H1 (cell line): Measurements from ENCODE around the gene MYO5A. TPM values are rescaled to one million over a fixed set of nuclear protein-coding genes. Genes with fewer than 3 reads are reported as not detected.

Source experiments
- CTCF ChIA-PET: fragments of 300-600 bp; sonication (Branson Sonifier 250); formaldehyde crosslinking; loops from one replicate; lab custom pipeline; 2021; ENCODE audit not compliant: partially characterized antibody; lab: Charles Lee
- POLR2A ChIA-PET: fragments of 300-600 bp; sonication (Branson Sonifier 250); formaldehyde crosslinking; loops from one replicate; lab custom pipeline; 2021; ENCODE audit warnings: inconsistent platforms; ENCODE audit not compliant: partially characterized antibody; lab: Charles Lee
- DNase-seq, 2 experiments: peaks; one replicate each; pipeline versions ENCODE4 v3.0.0 to v3.0.0-alpha.2; 2010 to 2022; ENCODE audit warnings: low spot score in 2 of 2, low read depth in 1 of 2, mixed read lengths in 1 of 2
- FAIRE-seq: peaks from 2 replicates; lab custom pipeline; 2011; peaks lifted over from hg19 to GRCh38; lab: Jason Lieb, UNC
- H2AFZ ChIP-seq: 2 replicates; pipeline ENCODE4 v1.8.1; 2012; ENCODE audit warnings: low read length, inconsistent platforms
- H2AK5ac ChIP-seq: 2 replicates; pipeline ENCODE4 v1.6.1; 2013; ENCODE audit warnings: low read depth, low read length
- H2BK120ac ChIP-seq: replicated peaks from 2 replicates; pipeline ENCODE3; 2013; ENCODE audit warnings: low read depth, low read length, inconsistent platforms
- H2BK12ac ChIP-seq: 2 replicates; pipeline ENCODE4 v1.6.1; 2013; ENCODE audit warnings: low read depth, low read length
- H2BK15ac ChIP-seq: 2 replicates; pipeline ENCODE4 v1.6.1; 2013; ENCODE audit warnings: low read length
- H2BK20ac ChIP-seq: 2 replicates; pipeline ENCODE4 v1.6.1; 2013; ENCODE audit warnings: low read length
- H2BK5ac ChIP-seq: 2 replicates; pipeline ENCODE4 v1.6.1; 2013; ENCODE audit warnings: low read depth, low read length
- H3K14ac ChIP-seq: 2 replicates; pipeline ENCODE4 v1.6.1; 2013; ENCODE audit warnings: inconsistent platforms; ENCODE audit not compliant: insufficient read length
- H3K18ac ChIP-seq: 2 replicates; pipeline ENCODE4 v1.6.1; 2013; ENCODE audit warnings: low read length; ENCODE audit errors: extremely low read depth
- H3K23ac ChIP-seq: 2 replicates; pipeline ENCODE4 v1.6.1; 2013; ENCODE audit warnings: inconsistent platforms; ENCODE audit not compliant: insufficient read length
- H3K23me2 ChIP-seq: 2 replicates; pipeline ENCODE4 v1.6.1; 2013; ENCODE audit warnings: low read depth, low read length
- H3K27ac ChIP-seq: 2 replicates; pipeline ENCODE4 v1.6.1; 2011; ENCODE audit warnings: low read depth, low read length, inconsistent platforms
- H3K27me3 ChIP-seq, 4 experiments: replicated peaks in 1 of 4; 1 replicate in 1 of 4; 2 replicates in 3 of 4; pipeline versions ENCODE4 v1.6.1 to v1.8.1; 2011 to 2013; ENCODE audit warnings: low read length in 3 of 4, mild to moderate bottlenecking in 3 of 4, inconsistent platforms in 2 of 4, mixed read lengths in 2 of 4, moderate library complexity in 1 of 4; ENCODE audit not compliant: control insufficient read depth in 3 of 4, insufficient read depth in 3 of 4; ENCODE audit errors: extremely low read depth in 1 of 4
- H3K36me3 ChIP-seq, 4 experiments: 2 replicates each; pipeline versions ENCODE4 v1.6.1 to v1.8.1; 2011 to 2013; ENCODE audit warnings: mild to moderate bottlenecking in 4 of 4, low read length in 3 of 4, moderate library complexity in 2 of 4, control low read depth in 1 of 4, inconsistent platforms in 1 of 4; ENCODE audit not compliant: insufficient read depth in 4 of 4, control insufficient read depth in 2 of 4
- H3K4ac ChIP-seq: replicated peaks from 2 replicates; pipeline ENCODE3; 2013; ENCODE audit warnings: low read length, low read depth, mixed read lengths, inconsistent platforms; ENCODE audit not compliant: insufficient read length
- H3K4me1 ChIP-seq, 4 experiments: replicated peaks in 1 of 4; 1 replicate in 1 of 4; 2 replicates in 3 of 4; pipeline versions ENCODE4 v1.6.1 to v1.8.1; 2011 to 2013; ENCODE audit warnings: low read length in 3 of 4, inconsistent platforms in 2 of 4, mixed read lengths in 1 of 4; ENCODE audit not compliant: insufficient read depth in 4 of 4, control insufficient read depth in 3 of 4
- H3K4me2 ChIP-seq, 2 experiments: 2 replicates each; pipeline versions ENCODE4 v1.6.1 to v1.8.1; 2011 to 2013; ENCODE audit warnings: low read depth in 2 of 2, low read length in 2 of 2, control low read depth in 1 of 2, inconsistent platforms in 1 of 2, mild to moderate bottlenecking in 1 of 2; ENCODE audit not compliant: insufficient read depth in 1 of 2
- H3K4me3 ChIP-seq, 4 experiments: fragments of 200-600, 300-600 bp in 1 of 4; sonication (generic), shearing (Covaris generic), sonication (Bioruptor Twin) in 1 of 4; 2 replicates each; pipeline versions ENCODE4 v1.5.1 to v1.8.1; 2011 to 2016; ENCODE audit warnings: low read length in 4 of 4, low read depth in 3 of 4, control low read depth in 2 of 4, inconsistent platforms in 2 of 4, mild to moderate bottlenecking in 2 of 4, mixed read lengths in 1 of 4, moderate library complexity in 1 of 4; ENCODE audit not compliant: insufficient read depth in 2 of 4; ENCODE audit errors: extremely low read depth in 1 of 4
- H3K56ac ChIP-seq: replicated peaks from 2 replicates; pipeline ENCODE3; 2013; ENCODE audit warnings: low read depth, mild to moderate bottlenecking, mixed read lengths, low read length, inconsistent platforms; ENCODE audit not compliant: insufficient read length
- H3K79me1 ChIP-seq: 2 replicates; pipeline ENCODE4 v1.6.1; 2013; ENCODE audit warnings: low read depth, low read length, control low read depth
- H3K79me2 ChIP-seq, 2 experiments: 2 replicates each; pipeline versions ENCODE4 v1.6.1 to v1.8.1; 2012 to 2013; ENCODE audit warnings: low read length in 2 of 2, mild to moderate bottlenecking in 2 of 2, inconsistent platforms in 1 of 2; ENCODE audit not compliant: insufficient read depth in 2 of 2, control insufficient read depth in 1 of 2
- H3K9ac ChIP-seq, 4 experiments: replicated peaks in 1 of 4; 1 replicate in 1 of 4; 2 replicates in 3 of 4; pipeline versions ENCODE4 v1.6.1 to v1.8.1; 2011 to 2013; ENCODE audit warnings: low read depth in 3 of 4, low read length in 3 of 4, control low read depth in 2 of 4, mild to moderate bottlenecking in 2 of 4, moderate library complexity in 2 of 4, inconsistent platforms in 1 of 4; ENCODE audit errors: extremely low read depth in 1 of 4
- H3K9me3 ChIP-seq, 2 experiments: 2 replicates each; pipeline versions ENCODE4 v1.6.1 to v1.8.1; 2012 to 2013; ENCODE audit warnings: mild to moderate bottlenecking in 2 of 2, moderate library complexity in 2 of 2, control low read depth in 1 of 2, inconsistent platforms in 1 of 2, low read depth in 1 of 2, low read length in 1 of 2, mixed read lengths in 1 of 2; ENCODE audit not compliant: insufficient read depth in 2 of 2
- H4K20me1 ChIP-seq, 2 experiments: replicated peaks in 1 of 2; 2 replicates each; pipeline versions ENCODE3 to v1.8.1; 2011 to 2013; ENCODE audit warnings: inconsistent platforms in 2 of 2, low read length in 2 of 2, mild to moderate bottlenecking in 1 of 2; ENCODE audit not compliant: insufficient read depth in 2 of 2, control insufficient read depth in 1 of 2
- H4K5ac ChIP-seq: 2 replicates; pipeline ENCODE4 v1.6.1; 2013; ENCODE audit warnings: low read length, low read depth, mixed read lengths, inconsistent platforms; ENCODE audit not compliant: insufficient read length
- H4K8ac ChIP-seq: 2 replicates; pipeline ENCODE4 v1.8.0; 2013; ENCODE audit warnings: mild to moderate bottlenecking, moderate library complexity, low read length, inconsistent platforms; ENCODE audit not compliant: insufficient read depth; ENCODE audit errors: extremely low read depth
- H4K91ac ChIP-seq: replicated peaks from 2 replicates; pipeline ENCODE3; 2013; ENCODE audit warnings: low read length, mixed read lengths, inconsistent platforms; ENCODE audit not compliant: insufficient read length
- ATF2 ChIP-seq: IDR thresholded peaks from 2 replicates; pipeline ENCODE4 v1.6.1; 2012; ENCODE audit warnings: low read length, inconsistent platforms
- CHD2 ChIP-seq: IDR thresholded peaks from 2 replicates; pipeline ENCODE4 v1.6.1; 2012; ENCODE audit warnings: low read length, improper control_type of control experiment
- CTBP2 ChIP-seq: IDR thresholded peaks from 2 replicates; pipeline ENCODE4 v1.7.0; 2011; ENCODE audit warnings: borderline replicate concordance, mild to moderate bottlenecking, moderate library complexity, mixed read lengths, low read length; ENCODE audit not compliant: insufficient read depth, insufficient read length
- FOSL1 ChIP-seq: IDR thresholded peaks from 2 replicates; pipeline ENCODE4 v1.6.1; 2011; ENCODE audit warnings: mild to moderate bottlenecking, low read depth, low read length, moderate library complexity; ENCODE audit not compliant: insufficient read depth
- GABPA ChIP-seq: IDR thresholded peaks from 2 replicates; pipeline ENCODE4 v1.6.1; 2011; ENCODE audit warnings: mild to moderate bottlenecking, low read length, moderate library complexity, borderline replicate concordance; ENCODE audit not compliant: insufficient read depth
- HDAC6 ChIP-seq: IDR thresholded peaks from one replicate; pipeline ENCODE4 v1.7.1; 2012; ENCODE audit warnings: low read depth, mild to moderate bottlenecking, inconsistent platforms, low read length, moderate library complexity
- JUND ChIP-seq: IDR thresholded peaks from 2 replicates; pipeline ENCODE4 v1.6.1; 2011; ENCODE audit warnings: mild to moderate bottlenecking, improper control_type of control experiment, low read length
- KDM1A ChIP-seq: fragments of 200-600, 300-600 bp; sonication (generic); IDR thresholded peaks from 2 replicates; pipeline ENCODE4 v1.7.1; 2016; ENCODE audit warnings: mild to moderate bottlenecking, low read length, borderline replicate concordance
- NANOG ChIP-seq: IDR thresholded peaks from 2 replicates; pipeline ENCODE4 v1.6.1; 2011; ENCODE audit warnings: low read length, low read depth, mild to moderate bottlenecking, inconsistent platforms; ENCODE audit not compliant: insufficient read depth, poor library complexity, severe bottlenecking
- RXRA ChIP-seq: IDR thresholded peaks from 2 replicates; pipeline ENCODE4 v1.6.1; 2011; ENCODE audit warnings: low read depth, mild to moderate bottlenecking, low read length, moderate library complexity; ENCODE audit not compliant: insufficient read depth
- SIN3A ChIP-seq, 2 experiments: IDR thresholded peaks in 1 of 2; conservative IDR thresholded peaks in 1 of 2; 2 replicates each; pipeline ENCODE4 v1.6.1; 2011 to 2012; ENCODE audit warnings: low read length in 2 of 2, improper control_type of control experiment in 1 of 2, low read depth in 1 of 2, mild to moderate bottlenecking in 1 of 2
- TAF7 ChIP-seq: optimal IDR thresholded peaks from 2 replicates; pipeline ENCODE3; 2011; ENCODE audit warnings: low read depth, mild to moderate bottlenecking, inconsistent platforms, low read length, moderate library complexity, borderline replicate concordance
- WGBS, 2 experiments: shearing (Covaris generic) in 1 of 2; methylation state at CpG; one replicate each; pipeline versions ENCODE4 v1.1.6 to v1.1.7; 2013 to 2015; ENCODE audit warnings: low lambda C conversion rate in 2 of 2, mixed read lengths in 2 of 2, inconsistent platforms in 1 of 2, low coverage in 1 of 2, missing lambda C conversion rate in 1 of 2; ENCODE audit not compliant: insufficient replicate concordance in 2 of 2, insufficient coverage in 1 of 2, insufficient read length in 1 of 2; ENCODE audit errors: extremely low coverage in 1 of 2, missing lambda C conversion rate in 1 of 2; 5-methylcytosine and 5-hydroxymethylcytosine counted together
- polyA plus RNA-seq, 7 experiments: library from polyadenylated mRNA; depleted of rRNA in 3 of 7; stranded (reverse) in 5 of 7; unstranded in 2 of 7; fragments of >200 nt in 5 of 7; fragments of 200-250 nt in 2 of 7; gene quantifications; 1 replicate in 5 of 7; 2 replicates in 1 of 7; 4 replicates in 1 of 7; pipeline versions ENCODE4 v1.2.1 to v1.2.3, GENCODE V29; 2011 to 2013; ENCODE audit warnings: missing spikeins in 2 of 7, mixed read lengths in 2 of 7
- total RNA-seq: library from RNA; stranded (reverse); fragmentation: NEBNext Ultra II Directional; extraction: Animal tissue kit (Norgen Biotek cat#: 25700); gene quantifications from 2 replicates; pipeline ENCODE4 v1.2.1, GENCODE V29; 2021

The MYO5A gene
- total and polyA plus RNA-seq, 2 of the 8 experiments (the other 6 are each of a cell fraction or from before 2014, with no cell fraction given): 11.4 to 24.7 TPM

DNA sequence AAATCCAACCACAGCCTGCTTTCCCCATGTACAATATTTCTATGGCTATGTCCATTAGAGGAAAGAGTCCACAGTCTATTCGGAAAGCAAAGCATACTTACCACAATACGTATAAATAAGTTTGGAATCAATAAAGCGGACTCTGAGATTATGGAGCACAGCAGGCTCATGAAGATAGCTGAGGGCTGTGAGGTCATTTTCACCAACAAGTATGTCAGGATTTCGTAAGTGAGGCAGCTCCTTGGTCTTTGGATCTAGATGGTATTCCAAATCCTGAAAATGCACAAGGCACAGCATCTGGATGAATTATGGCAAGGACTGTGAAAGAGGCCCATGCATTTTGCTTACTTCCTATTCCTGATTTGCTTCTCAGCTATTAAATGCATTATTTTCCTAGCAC lies 100.4 kb downstream of the MYO5A start:
- Histone ChIP-seq H3K36me3 (no peaks in the 10 kb centered on the region), H3K56ac (no peak overlapping the region), H4K8ac (no peak overlapping the region), H2BK5ac (no peak overlapping the region), H2BK20ac (no peak overlapping the region), H3K4me1 (no peaks in the 10 kb centered on the region), H3K4me2 (no peak overlapping the region), H2AFZ (no peak overlapping the region), H3K27me3 (no peaks in the 10 kb centered on the region), H3K23ac (no peak overlapping the region), H3K14ac (no peak overlapping the region), H2AK5ac (no peak overlapping the region), H3K27ac (no peak overlapping the region), H3K4ac (no peak overlapping the region), H4K91ac (no peak overlapping the region), H3K79me2 (no peaks in the 10 kb centered on the region), H3K9me3 (no peaks in the 10 kb centered on the region), H3K23me2 (no peaks in the 10 kb centered on the region), H2BK12ac (no peak overlapping the region), H3K79me1 (no peaks in the 10 kb centered on the region), H3K18ac (no peak overlapping the region), H3K4me3 (no peak overlapping the region), H3K9ac (no peak overlapping the region), H4K20me1 (no peaks in the 10 kb centered on the region), H2BK15ac (no peak overlapping the region), H2BK120ac (no peak overlapping the region), H4K5ac (no peak overlapping the region)
- ChIA-PET CTCF (no interaction called here), POLR2A (no interaction called here)
- DNase-seq (no peak), FAIRE-seq (no peak)
- 93% methylated on average over 4 of the region's 4 CpGs; no CpG with 5 or more reads in 1 of the 2 experiments for WGBS, 2 experiments
- TF ChIP-seq RXRA: no peak
- TF ChIP-seq TAF7: no peak
- TF ChIP-seq KDM1A: no peak
- no peak for TF ChIP-seq CTBP2
- TF ChIP-seq CHD2: no peak
- TF ChIP-seq JUND: no peak
- no peak for TF ChIP-seq GABPA
- no peak for TF ChIP-seq NANOG
- TF ChIP-seq ATF2: no peak
- TF ChIP-seq FOSL1: no peak
- no peak for TF ChIP-seq HDAC6
- TF ChIP-seq SIN3A (conservative IDR thresholded peaks at IDR 0.05 in 1 of 2, IDR thresholded peaks at IDR 0.05 in 1 of 2; ENCODE audit: low read depth in 1 of 2, low read length in 2 of 2): no peak
